ENCODE measurements around the gene MBD2.
A peak's percentile ranks its signal among the peaks of the same experiment; 100 is the strongest.

The MBD2 gene

DNA sequence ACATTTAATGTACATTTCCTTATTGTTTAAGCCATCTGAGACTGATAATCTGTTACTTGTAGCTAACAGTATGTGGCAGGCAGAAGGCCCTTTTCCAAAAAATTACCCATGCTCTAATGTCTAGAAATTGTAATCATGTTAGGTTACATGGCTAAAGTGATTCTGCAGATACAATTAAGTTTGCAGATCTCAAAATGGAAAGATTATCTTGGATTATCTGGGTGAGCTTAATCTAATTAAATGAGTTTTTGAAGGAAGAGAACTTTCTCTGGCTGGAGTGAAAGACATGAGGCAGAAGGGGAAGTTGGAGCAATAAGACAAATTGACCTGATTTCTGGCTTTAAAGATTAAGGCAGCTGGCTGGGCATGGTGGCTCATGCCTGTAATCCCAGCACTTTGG lies 76.3 kb downstream of the MBD2 start:
- Histone ChIP-seq H3K4me1 (ENCODE audit: insufficient read depth, low read length) (peaks cover 21% of the 10 kb centered on the region), H3K9me3 (ENCODE audit: insufficient read depth, low read depth, low read length) (peaks cover 8% of the 10 kb centered on the region; the same call in 1 of the 2 replicates), H3K27ac (ENCODE audit: low read depth, low read length) (no peak overlapping the region), H3K36me3 (ENCODE audit: insufficient read depth, low read length) (no peaks in the 10 kb centered on the region), H3K9ac (ENCODE audit: low read depth, low read length) (no peak overlapping the region), H3K4me3 (ENCODE audit: low read length) (no peak overlapping the region), H3K27me3 (ENCODE audit: insufficient read depth, low read length) (no peaks in the 10 kb centered on the region)

DNA sequence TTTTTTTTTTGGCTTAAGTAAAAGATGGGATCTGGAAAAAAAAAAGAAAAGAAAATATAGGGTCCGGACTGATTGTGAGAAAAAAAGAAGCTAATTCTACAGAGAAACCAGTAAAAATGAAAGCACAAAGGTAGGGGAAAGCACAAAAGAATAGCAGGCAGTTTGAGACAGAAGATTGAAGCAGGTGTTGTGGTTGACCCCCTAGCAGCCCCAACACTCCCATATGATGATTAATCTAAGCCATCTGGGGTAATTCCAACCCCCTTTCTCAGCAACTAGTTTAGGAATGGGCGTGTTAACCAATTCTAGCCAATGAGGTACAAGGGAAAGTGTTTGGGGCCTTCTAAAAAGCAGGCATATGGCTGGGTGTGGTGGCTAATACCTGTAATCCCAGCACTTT lies 77.0 kb downstream of the MBD2 start:
- 81% methylated on average over 2 of the region's 2 CpGs for WGBS
- H3K9me3 ChIP-seq (ENCODE audit: insufficient read depth, low read depth, low read length): peaks cover 8% of the 10 kb centered on the region; the same call in 1 of the 2 replicates
- H3K4me1 ChIP-seq (ENCODE audit: insufficient read depth, low read length): peaks cover 21% of the 10 kb centered on the region
- no peak overlapping the region for H3K9ac ChIP-seq (ENCODE audit: low read depth, low read length)
- H3K27ac ChIP-seq (ENCODE audit: low read depth, low read length): no peak overlapping the region
- no peaks in the 10 kb centered on the region for H3K27me3 ChIP-seq (ENCODE audit: insufficient read depth, low read length)
- H3K36me3 ChIP-seq (ENCODE audit: insufficient read depth, low read length): no peaks in the 10 kb centered on the region
- no peak overlapping the region for H3K4me3 ChIP-seq (ENCODE audit: low read length)

DNA sequence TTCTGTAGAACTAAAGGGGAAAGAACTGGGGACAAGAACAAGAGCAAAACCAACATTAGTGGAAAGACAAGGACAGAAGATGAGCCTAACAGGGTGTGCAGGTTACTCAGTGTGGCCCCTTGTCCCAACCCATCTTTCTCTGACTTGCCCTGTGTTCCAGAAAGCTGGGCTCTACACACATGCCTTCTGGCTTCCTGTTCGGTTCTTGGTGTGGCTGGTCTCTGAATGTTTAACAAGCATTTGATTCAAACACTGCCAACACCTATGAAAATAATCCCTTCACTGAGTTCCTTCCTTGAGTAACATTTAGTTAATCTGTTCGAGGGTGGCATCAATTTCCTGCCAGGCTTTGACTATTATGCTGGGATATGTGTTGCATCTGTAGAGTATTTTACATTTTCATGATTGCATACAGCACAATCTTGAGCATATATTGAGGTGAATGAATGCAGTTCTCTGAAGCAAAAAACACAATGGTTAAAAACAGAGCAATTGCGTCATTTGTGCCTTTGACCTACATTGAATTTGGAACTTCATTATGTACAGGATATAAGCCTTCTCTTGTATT lies 83.3 kb downstream of the MBD2 start:
- Histone ChIP-seq H3K4me3 (ENCODE audit: low read length) (no peak overlapping the region), H3K27ac (ENCODE audit: low read depth, low read length) (no peak overlapping the region), H3K4me1 (ENCODE audit: insufficient read depth, low read length) (no peaks in the 10 kb centered on the region), H3K9ac (ENCODE audit: low read depth, low read length) (no peak overlapping the region), H3K36me3 (ENCODE audit: insufficient read depth, low read length) (no peaks in the 10 kb centered on the region), H3K9me3 (ENCODE audit: insufficient read depth, low read depth, low read length) (peaks cover 23% of the 10 kb centered on the region), H3K27me3 (ENCODE audit: insufficient read depth, low read length) (no peaks in the 10 kb centered on the region)
- WGBS: 98% methylated on average over 3 of the region's 3 CpGs

DNA sequence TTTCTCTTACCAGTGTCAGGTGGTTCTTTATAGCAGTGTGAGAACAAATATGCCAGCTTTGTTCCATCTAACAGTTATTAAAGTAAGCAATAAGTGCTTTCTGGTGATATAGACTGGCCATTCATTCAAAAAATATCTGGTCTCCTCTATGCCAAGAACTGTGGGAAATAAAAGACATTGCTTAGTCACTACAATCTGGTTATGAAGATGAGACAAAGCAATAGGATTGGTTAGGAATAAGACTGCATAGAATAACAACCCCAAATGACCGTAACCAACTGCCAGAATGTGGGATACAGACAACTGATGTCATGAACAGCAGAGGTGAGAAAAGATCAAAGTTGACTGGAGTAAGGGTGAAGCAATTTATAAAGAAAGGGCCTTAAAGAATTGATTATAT lies 83.8 kb downstream of the MBD2 start:
- Histone ChIP-seq H3K9me3 (ENCODE audit: insufficient read depth, low read depth, low read length) (peaks cover 23% of the 10 kb centered on the region), H3K27me3 (ENCODE audit: insufficient read depth, low read length) (no peaks in the 10 kb centered on the region)
- 90% methylated on average over 1 of the region's 1 CpG for WGBS

DNA sequence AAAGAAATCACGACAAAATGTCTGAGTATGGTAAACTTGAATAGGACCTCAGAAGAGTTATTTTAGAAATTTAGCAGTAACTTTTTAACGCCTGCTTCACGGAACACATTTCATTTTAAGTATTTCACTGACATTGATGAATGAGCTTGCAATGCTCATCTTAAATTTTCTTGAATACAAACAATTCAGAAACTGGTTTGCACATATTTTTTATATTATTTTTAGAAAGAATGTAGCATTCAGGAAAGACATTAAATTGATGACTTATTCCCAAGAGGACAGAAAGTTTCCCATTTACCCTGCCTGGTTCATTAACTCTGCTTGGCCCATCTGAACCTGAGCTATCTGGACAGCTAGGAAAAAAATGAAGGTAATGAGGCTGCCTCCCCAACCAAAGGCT lies 89.3 kb downstream of the MBD2 start:
- peaks cover 9% of the 10 kb centered on the region for H3K4me1 ChIP-seq (ENCODE audit: insufficient read depth, low read length)
- no peaks in the 10 kb centered on the region for H3K36me3 ChIP-seq (ENCODE audit: insufficient read depth, low read length)
- H3K27ac ChIP-seq (ENCODE audit: low read depth, low read length): no peak overlapping the region
- no peaks in the 10 kb centered on the region for H3K27me3 ChIP-seq (ENCODE audit: insufficient read depth, low read length)
- H3K9me3 ChIP-seq (ENCODE audit: insufficient read depth, low read depth, low read length): peaks cover 15% of the 10 kb centered on the region
- 97% methylated on average over 3 of the region's 3 CpGs for WGBS
- H3K4me3 ChIP-seq (ENCODE audit: low read length): no peak overlapping the region
- no peak overlapping the region for H3K9ac ChIP-seq (ENCODE audit: low read depth, low read length)

More for the DNA sequence above, 83.8 kb downstream of the MBD2 start:
- H3K27ac ChIP-seq (ENCODE audit: low read depth, low read length): no peak overlapping the region
- H3K36me3 ChIP-seq (ENCODE audit: insufficient read depth, low read length): no peaks in the 10 kb centered on the region
- H3K4me1 ChIP-seq (ENCODE audit: insufficient read depth, low read length): no peaks in the 10 kb centered on the region
- H3K9ac ChIP-seq (ENCODE audit: low read depth, low read length): no peak overlapping the region
- H3K4me3 ChIP-seq (ENCODE audit: low read length): no peak overlapping the region

DNA sequence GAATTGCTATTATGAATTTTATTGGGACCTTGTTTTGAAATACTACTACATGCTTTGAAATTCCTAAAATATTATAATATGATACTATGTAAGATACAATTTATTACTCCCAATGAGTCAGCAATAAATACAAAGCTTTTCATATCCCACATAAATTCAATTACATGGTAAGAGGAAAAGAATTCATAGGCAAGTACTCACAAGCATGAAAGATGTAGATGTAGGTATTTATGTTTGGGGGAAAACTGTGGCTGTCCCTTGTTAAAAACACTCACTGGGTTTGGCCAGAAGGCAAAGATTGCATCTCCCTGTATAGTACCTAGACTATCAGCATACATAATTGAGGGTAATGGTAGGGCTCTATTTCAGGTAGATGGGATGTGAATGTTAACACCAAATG lies 90.4 kb downstream of the MBD2 start:
- Histone ChIP-seq H3K36me3 (ENCODE audit: insufficient read depth, low read length) (no peaks in the 10 kb centered on the region), H3K4me1 (ENCODE audit: insufficient read depth, low read length) (peaks cover 20% of the 10 kb centered on the region), H3K27me3 (ENCODE audit: insufficient read depth, low read length) (no peaks in the 10 kb centered on the region), H3K4me3 (ENCODE audit: low read length) (no peak overlapping the region), H3K9me3 (ENCODE audit: insufficient read depth, low read depth, low read length) (peaks cover 5% of the 10 kb centered on the region), H3K27ac (ENCODE audit: low read depth, low read length) (no peak overlapping the region), H3K9ac (ENCODE audit: low read depth, low read length) (no peak overlapping the region)

DNA sequence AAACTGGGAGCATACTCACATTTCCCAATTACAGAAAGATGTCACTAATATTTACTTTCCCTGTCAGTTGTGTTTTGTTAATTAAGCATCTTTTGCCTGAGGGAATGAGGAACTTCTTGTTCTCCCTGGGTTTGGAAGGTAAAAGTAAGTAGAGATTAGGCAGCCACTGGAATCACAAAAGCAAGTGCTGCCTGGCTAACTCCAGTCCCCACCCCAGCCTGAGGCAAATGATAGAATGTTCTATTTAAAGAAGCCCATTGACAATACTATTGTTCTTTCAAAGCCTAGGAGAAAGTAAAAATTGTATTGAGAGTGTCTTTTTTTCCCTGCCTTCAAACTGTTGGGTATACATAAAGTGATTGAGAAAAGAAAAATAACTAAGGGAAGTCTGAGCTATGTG lies 93.8 kb downstream of the MBD2 start:
- Histone ChIP-seq H3K9me3 (ENCODE audit: insufficient read depth, low read depth, low read length) (no peaks in the 10 kb centered on the region), H3K36me3 (ENCODE audit: insufficient read depth, low read length) (no peaks in the 10 kb centered on the region), H3K27me3 (ENCODE audit: insufficient read depth, low read length) (no peaks in the 10 kb centered on the region), H3K9ac (ENCODE audit: low read depth, low read length) (no peak overlapping the region), H3K4me1 (ENCODE audit: insufficient read depth, low read length) (peaks cover 31% of the 10 kb centered on the region), H3K4me3 (ENCODE audit: low read length) (no peak overlapping the region), H3K27ac (ENCODE audit: low read depth, low read length) (peak overlapping the region; percentile 27; the same call in 1 of the 2 replicates)

DNA sequence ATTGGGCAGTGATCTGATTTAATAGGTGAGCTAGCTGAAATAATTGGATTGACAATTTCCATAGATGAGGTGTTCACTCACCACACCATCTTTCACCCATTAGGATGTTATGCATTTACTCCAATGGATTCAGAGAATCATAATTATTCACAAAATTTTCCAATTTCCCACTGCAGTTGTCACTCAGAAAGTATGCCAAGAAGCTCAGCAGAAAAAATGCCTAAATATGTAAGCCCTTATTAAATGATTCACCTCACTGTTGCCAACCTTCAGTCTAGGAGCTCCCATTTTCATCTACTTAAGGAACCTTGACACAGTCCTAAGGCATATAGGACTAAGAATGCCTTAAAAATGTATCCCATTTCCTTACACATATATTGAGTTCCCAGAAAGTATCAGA lies 94.3 kb downstream of the MBD2 start:
- no peaks in the 10 kb centered on the region for H3K27me3 ChIP-seq (ENCODE audit: insufficient read depth, low read length)
- no peak overlapping the region; the same call in 1 of the 2 replicates for H3K27ac ChIP-seq (ENCODE audit: low read depth, low read length)
- H3K36me3 ChIP-seq (ENCODE audit: insufficient read depth, low read length): no peaks in the 10 kb centered on the region
- no peaks in the 10 kb centered on the region for H3K9me3 ChIP-seq (ENCODE audit: insufficient read depth, low read depth, low read length)
- no peak overlapping the region for H3K9ac ChIP-seq (ENCODE audit: low read depth, low read length)
- H3K4me1 ChIP-seq (ENCODE audit: insufficient read depth, low read length): peaks cover 31% of the 10 kb centered on the region
- H3K4me3 ChIP-seq (ENCODE audit: low read length): no peak overlapping the region

DNA sequence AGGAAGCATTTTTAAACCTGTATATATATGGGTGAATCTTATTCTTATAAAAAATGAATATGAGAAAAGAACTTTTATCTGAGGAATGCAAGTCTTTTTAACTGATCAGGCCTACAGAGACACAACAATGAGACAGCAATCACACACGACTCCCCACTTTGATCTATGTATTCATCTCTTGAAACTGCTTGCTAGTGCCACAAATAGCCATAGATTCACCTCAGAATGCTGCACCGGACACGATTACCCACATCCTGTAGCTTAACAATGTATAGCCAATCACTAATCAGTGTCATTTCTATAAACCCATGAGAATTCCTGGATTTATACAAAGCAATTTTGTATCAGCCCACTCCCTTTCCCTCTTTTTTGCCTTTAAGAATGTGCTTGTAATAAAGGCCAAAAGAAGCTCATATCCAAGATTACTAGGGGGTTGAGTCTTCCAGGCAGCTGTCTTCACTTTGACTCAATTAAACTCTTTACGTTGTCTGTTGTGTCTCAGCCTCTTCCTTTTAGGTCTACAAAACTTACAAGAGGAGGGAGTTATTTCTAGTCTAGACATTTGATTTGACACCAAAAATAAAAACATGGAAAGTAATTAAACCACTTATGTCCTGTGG lies 94.9 kb downstream of the MBD2 start:
- H3K4me3 ChIP-seq (ENCODE audit: low read length): no peak overlapping the region
- H3K9me3 ChIP-seq (ENCODE audit: insufficient read depth, low read depth, low read length): no peaks in the 10 kb centered on the region
- no peaks in the 10 kb centered on the region for H3K27me3 ChIP-seq (ENCODE audit: insufficient read depth, low read length)
- no peak overlapping the region for H3K9ac ChIP-seq (ENCODE audit: low read depth, low read length)
- WGBS: 87% methylated on average over 4 of the region's 4 CpGs
- peaks cover 31% of the 10 kb centered on the region for H3K4me1 ChIP-seq (ENCODE audit: insufficient read depth, low read length)
- H3K36me3 ChIP-seq (ENCODE audit: insufficient read depth, low read length): no peaks in the 10 kb centered on the region
- no peak overlapping the region; the same call in 1 of the 2 replicates for H3K27ac ChIP-seq (ENCODE audit: low read depth, low read length)

DNA sequence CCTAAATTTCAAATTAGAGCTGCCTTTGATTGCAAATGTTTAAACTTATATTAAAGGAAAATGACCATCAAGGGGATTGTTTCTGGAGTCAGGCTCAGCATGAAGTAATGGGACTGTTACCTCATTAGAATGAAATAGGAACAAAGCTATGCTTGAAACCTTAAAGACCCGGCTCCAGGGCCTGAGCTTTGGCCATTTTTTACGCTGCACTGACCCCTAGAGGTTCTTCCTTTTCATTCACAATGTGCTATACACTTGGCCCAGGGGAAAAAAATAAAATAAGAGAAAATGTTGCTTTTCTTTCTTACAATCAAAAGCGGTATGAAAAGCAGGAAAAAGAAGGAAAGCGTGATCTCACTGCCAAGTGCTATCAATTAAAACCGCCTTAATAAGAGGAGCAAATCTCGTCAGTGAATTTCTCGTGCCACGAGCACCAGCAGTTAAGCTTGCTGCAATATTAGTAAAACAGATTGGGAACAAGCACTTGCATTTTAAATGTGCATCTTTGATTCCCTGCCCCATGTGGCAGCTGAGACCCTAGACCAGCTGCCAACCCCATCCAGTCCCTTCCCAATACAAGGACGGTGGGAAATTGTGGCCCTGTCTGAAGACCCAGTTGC lies 96.6 kb downstream of the MBD2 start:
- Histone ChIP-seq H3K27ac (ENCODE audit: low read depth, low read length) (no peak overlapping the region), H3K9me3 (ENCODE audit: insufficient read depth, low read depth, low read length) (no peaks in the 10 kb centered on the region), H3K27me3 (ENCODE audit: insufficient read depth, low read length) (no peaks in the 10 kb centered on the region), H3K9ac (ENCODE audit: low read depth, low read length) (no peak overlapping the region), H3K4me1 (ENCODE audit: insufficient read depth, low read length) (peaks cover 36% of the 10 kb centered on the region), H3K4me3 (ENCODE audit: low read length) (no peak overlapping the region), H3K36me3 (ENCODE audit: insufficient read depth, low read length) (no peaks in the 10 kb centered on the region)
- 60% methylated on average over 9 of the region's 9 CpGs for WGBS

DNA sequence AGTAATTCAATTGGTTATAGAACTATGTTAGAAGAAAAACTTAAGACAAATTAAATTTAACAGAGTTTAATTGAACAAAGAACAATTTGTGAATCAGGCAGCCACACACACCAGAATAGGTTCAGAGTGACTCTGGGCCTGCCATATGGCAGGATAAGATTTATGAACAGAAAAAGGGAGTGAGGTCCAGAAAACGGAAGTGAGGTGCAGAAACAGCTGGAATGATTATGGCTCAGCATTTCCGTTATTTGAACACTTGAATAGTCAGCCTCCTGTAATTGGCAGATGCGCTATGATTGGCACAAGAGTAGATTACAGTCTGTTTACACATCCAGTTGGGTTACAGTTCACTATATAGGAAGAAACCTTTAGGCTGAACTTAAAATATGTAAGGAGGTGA lies 99.0 kb downstream of the MBD2 start:
- H3K27ac ChIP-seq (ENCODE audit: low read depth, low read length): no peak overlapping the region
- no peaks in the 10 kb centered on the region for H3K36me3 ChIP-seq (ENCODE audit: insufficient read depth, low read length)
- peaks cover 30% of the 10 kb centered on the region for H3K4me1 ChIP-seq (ENCODE audit: insufficient read depth, low read length)
- no peaks in the 10 kb centered on the region for H3K27me3 ChIP-seq (ENCODE audit: insufficient read depth, low read length)
- H3K4me3 ChIP-seq (ENCODE audit: low read length): no peak overlapping the region
- 92% methylated on average over 3 of the region's 3 CpGs for WGBS
- no peaks in the 10 kb centered on the region for H3K9me3 ChIP-seq (ENCODE audit: insufficient read depth, low read depth, low read length)
- H3K9ac ChIP-seq (ENCODE audit: low read depth, low read length): no peak overlapping the region
